IMR-90 (cell line): Measurements from ENCODE around the gene KRT9. TPM values are rescaled to one million over a fixed set of nuclear protein-coding genes. Genes with fewer than 3 reads are reported as not detected.

Source experiments
- ATAC-seq: fragments of 200-7000 bp; cut with Tn5 transposase; 2 replicates; pipeline ENCODE4 v1.9.1; 2020; ENCODE audit warnings: low read depth, mild to moderate bottlenecking, moderate library complexity
- BruUV-seq: library from RNA; stranded (reverse); fragments of 400-500 nt; replicated peaks from 2 replicates; lab custom pipeline; 2021; lab: Mats Ljungman, UMichigan
- CTCF ChIA-PET: fragments of 300-600 bp; formaldehyde crosslinking; extraction: SDS; loops from one replicate; lab custom pipeline; 2021; ENCODE audit warnings: antibody characterized with exemption; lab: Yijun Ruan, JAX
- POLR2A ChIA-PET: fragments of 300-600 bp; sonication (Branson Sonifier 250); formaldehyde crosslinking; loops from one replicate; lab custom pipeline; 2022; ENCODE audit warnings: antibody characterized with exemption; ENCODE audit not compliant: unreplicated experiment; lab: Charles Lee
- DNase-seq: peaks from one replicate; pipeline ENCODE4 v3.0.0; 2013
- H2AFZ ChIP-seq: replicated peaks from 2 replicates; pipeline ENCODE3; 2013; ENCODE audit warnings: low read length, mild to moderate bottlenecking; ENCODE audit not compliant: poor library complexity
- H2AK5ac ChIP-seq: 2 replicates; pipeline ENCODE4 v1.6.1; 2013; ENCODE audit warnings: low read depth, low read length, inconsistent platforms
- H2AK9ac ChIP-seq: replicated peaks from 2 replicates; pipeline ENCODE3; 2013; ENCODE audit warnings: mild to moderate bottlenecking, low read depth, low read length, moderate library complexity; ENCODE audit not compliant: poor library complexity
- H2BK120ac ChIP-seq: 2 replicates; pipeline ENCODE4 v1.6.1; 2013; ENCODE audit warnings: low read depth, low read length, inconsistent platforms
- H2BK15ac ChIP-seq: 3 replicates; pipeline ENCODE4 v1.6.1; 2013; ENCODE audit warnings: low read depth, low read length, inconsistent platforms
- H2BK20ac ChIP-seq: 2 replicates; pipeline ENCODE4 v1.6.1; 2013; ENCODE audit warnings: low read depth, mild to moderate bottlenecking, inconsistent platforms, low read length, moderate library complexity
- H2BK5ac ChIP-seq: 2 replicates; pipeline ENCODE4 v1.6.1; 2013; ENCODE audit warnings: mild to moderate bottlenecking, low read depth, low read length, inconsistent platforms; ENCODE audit not compliant: poor library complexity, severe bottlenecking
- H3K14ac ChIP-seq: replicated peaks from 2 replicates; pipeline ENCODE4 v1.6.1; 2013; ENCODE audit warnings: low read depth, low read length, inconsistent platforms
- H3K18ac ChIP-seq: 2 replicates; pipeline ENCODE4 v1.6.1; 2013; ENCODE audit warnings: low read depth, low read length, control low read depth
- H3K23ac ChIP-seq: 2 replicates; pipeline ENCODE4 v1.6.1; 2013; ENCODE audit warnings: low read depth, low read length, inconsistent platforms
- H3K27ac ChIP-seq: 2 replicates; pipeline ENCODE4 v1.5.1; 2013; ENCODE audit warnings: mild to moderate bottlenecking, control low read depth, low read length; ENCODE audit not compliant: insufficient read depth
- H3K27me3 ChIP-seq: 2 replicates; pipeline ENCODE4 v1.6.1; 2013; ENCODE audit warnings: low read length; ENCODE audit not compliant: control insufficient read depth, insufficient read depth
- H3K36me3 ChIP-seq: 2 replicates; pipeline ENCODE4 v1.6.1; 2013; ENCODE audit warnings: low read length, mixed read lengths; ENCODE audit not compliant: control insufficient read depth, insufficient read depth
- H3K4ac ChIP-seq: 2 replicates; pipeline ENCODE4 v1.6.1; 2013; ENCODE audit warnings: low read depth, low read length, inconsistent platforms
- H3K4me1 ChIP-seq: 2 replicates; pipeline ENCODE4 v1.6.1; 2013; ENCODE audit warnings: low read length, mixed read lengths; ENCODE audit not compliant: control insufficient read depth, insufficient read depth
- H3K4me2 ChIP-seq: 2 replicates; pipeline ENCODE4 v1.6.1; 2013; ENCODE audit warnings: low read depth, mild to moderate bottlenecking, control low read depth, low read length, moderate library complexity
- H3K4me3 ChIP-seq: 2 replicates; pipeline ENCODE4 v1.5.1; 2013; ENCODE audit warnings: low read depth, mild to moderate bottlenecking, control low read depth, low read length, moderate library complexity; ENCODE audit not compliant: insufficient read depth
- H3K56ac ChIP-seq: 2 replicates; pipeline ENCODE4 v1.6.1; 2013; ENCODE audit warnings: low read length, inconsistent platforms; ENCODE audit not compliant: insufficient read depth; ENCODE audit errors: extremely low read depth
- H3K79me1 ChIP-seq, 2 experiments: 2 replicates each; pipeline ENCODE4 v1.6.1; 2013; ENCODE audit warnings: low read length in 2 of 2, inconsistent platforms in 1 of 2, low read depth in 1 of 2
- H3K9ac ChIP-seq: 2 replicates; pipeline ENCODE4 v1.6.1; 2013; ENCODE audit warnings: low read depth, low read length, control low read depth
- H3K9me1 ChIP-seq: 2 replicates; pipeline ENCODE4 v1.6.1; 2013; ENCODE audit warnings: low read length, inconsistent platforms; ENCODE audit not compliant: insufficient read depth
- H3K9me3 ChIP-seq: 2 replicates; pipeline ENCODE4 v1.6.1; 2013; ENCODE audit warnings: low read length; ENCODE audit not compliant: control insufficient read depth, insufficient read depth
- H4K20me1 ChIP-seq: 2 replicates; pipeline ENCODE4 v1.6.1; 2013; ENCODE audit warnings: low read length, inconsistent platforms; ENCODE audit not compliant: insufficient read depth
- H4K5ac ChIP-seq: 2 replicates; pipeline ENCODE4 v1.6.1; 2013; ENCODE audit warnings: mild to moderate bottlenecking, low read depth, low read length, control low read depth
- H4K8ac ChIP-seq, 2 experiments: 2 replicates each; pipeline ENCODE4 v1.6.1; 2013; ENCODE audit warnings: low read depth in 2 of 2, low read length in 2 of 2, control low read depth in 1 of 2, inconsistent platforms in 1 of 2
- H4K91ac ChIP-seq: 2 replicates; pipeline ENCODE4 v1.6.1; 2013; ENCODE audit warnings: low read depth, low read length, inconsistent platforms; ENCODE audit not compliant: insufficient read depth
- MAZ ChIP-seq: IDR thresholded peaks from 2 replicates; pipeline ENCODE4 v1.6.1; 2012; ENCODE audit warnings: low read depth, mild to moderate bottlenecking, low read length, improper control_type of control experiment, moderate library complexity, borderline replicate concordance
- WGBS, 2 experiments: methylation state at CpG; one replicate each; pipeline versions ENCODE4 v1.1.5 to v1.1.7; 2013; ENCODE audit warnings: missing lambda C conversion rate in 2 of 2; ENCODE audit not compliant: insufficient read length in 1 of 2; ENCODE audit errors: extremely low coverage in 2 of 2; 5-methylcytosine and 5-hydroxymethylcytosine counted together
- dilution Hi-C: fragments of 300-500 bp; cut with HindIII; formaldehyde crosslinking; loops from one replicate; pipeline ENCODE4 v1.14.3; 2018; ENCODE audit warnings: low sequenced_read_pairs; ENCODE audit not compliant: unreplicated experiment
- in situ Hi-C: fragments of 300-500 bp; cut with MboI; formaldehyde crosslinking; loops from 3 replicates; pipeline ENCODE4 v1.14.3; 2019; ENCODE audit warnings: low sequenced_read_pairs, inconsistent platforms, mixed read lengths
- intact Hi-C: fragments of 100-400 bp; cut with micrococcal nuclease; formaldehyde crosslinking; loops from 2 replicates; pipeline ENCODE4 v1.10.0; 2022
- polyA plus RNA-seq, 3 experiments: library from polyadenylated mRNA; depleted of rRNA; stranded (reverse); fragments of >200 nt; gene quantifications; 2 replicates each; pipeline ENCODE4 v1.2.3, GENCODE V29; 2012; ENCODE audit warnings: low replicate concordance in 1 of 3
- total RNA-seq: library from RNA; depleted of rRNA; stranded (reverse); fragments of >200 nt; gene quantifications from 2 replicates; pipeline ENCODE4 v1.2.3, GENCODE V29; 2012

KRT9 gene
- total and polyA plus RNA-seq, 2 of the 4 experiments (the other 2 are of a cell fraction): not detected

GRCh38 chr17:41614098-41614497 is 42.2 kb upstream of the KRT9 start:
- no peak overlapping the region for H3K4me2 ChIP-seq

More at GRCh38 chr17:41614098-41614497, 42.2 kb upstream of the KRT9 start:
- Histone ChIP-seq H2BK20ac (no peak overlapping the region), H2AK9ac (no peak overlapping the region), H3K4me3 (no peak overlapping the region), H4K20me1 (no peaks in the 10 kb centered on the region), H3K56ac (no peak overlapping the region), H3K9me1 (no peaks in the 10 kb centered on the region), H2AK5ac (no peak overlapping the region), H3K79me1 (no peaks in the 10 kb centered on the region), H2BK15ac (no peak overlapping the region), H2BK120ac (no peak overlapping the region), H3K4ac (no peak overlapping the region), H2AFZ (no peak overlapping the region), H2BK5ac (no peak overlapping the region), H3K4me1 (no peaks in the 10 kb centered on the region), H3K36me3 (no peaks in the 10 kb centered on the region), H3K27ac (no peak overlapping the region), H3K9me3 (no peaks in the 10 kb centered on the region), H4K8ac (no peak overlapping the region), H3K23ac (no peak overlapping the region), H3K18ac (no peak overlapping the region), H3K27me3 (peaks cover 46% of the 10 kb centered on the region), H3K14ac (no peak overlapping the region), H4K91ac (no peak overlapping the region), H3K9ac (no peak overlapping the region), H4K5ac (no peak overlapping the region)
- ChIA-PET CTCF (no interaction called here), POLR2A (no interaction called here)
- intact Hi-C loops (no loop called here), dilution Hi-C loops (no loop called here), in situ Hi-C loops (no loop called here)
- no CpG with 5 or more reads among the region's 5 CpGs for WGBS, 2 experiments
- no peak for DNase-seq
- TF ChIP-seq MAZ: no peak
- no TSS peak for BruUV-seq
- no peak for ATAC-seq
